GM18517 (cell line): ENCODE measurements around the gene P2RX5.
"Not testable (repeated sequence)": the region's sequence is repeated elsewhere in the genome, so short reads cannot be mapped to it uniquely, and the experiment has no call there.

Experiments
- ATAC-seq: cut with Tn5 transposase; IDR thresholded peaks from one replicate; pipeline ENCODE4 v1.9.1; 2021; ENCODE audit warnings: mild to moderate bottlenecking, moderate library complexity; ENCODE audit not compliant: unreplicated experiment

The P2RX5 gene, protein sequence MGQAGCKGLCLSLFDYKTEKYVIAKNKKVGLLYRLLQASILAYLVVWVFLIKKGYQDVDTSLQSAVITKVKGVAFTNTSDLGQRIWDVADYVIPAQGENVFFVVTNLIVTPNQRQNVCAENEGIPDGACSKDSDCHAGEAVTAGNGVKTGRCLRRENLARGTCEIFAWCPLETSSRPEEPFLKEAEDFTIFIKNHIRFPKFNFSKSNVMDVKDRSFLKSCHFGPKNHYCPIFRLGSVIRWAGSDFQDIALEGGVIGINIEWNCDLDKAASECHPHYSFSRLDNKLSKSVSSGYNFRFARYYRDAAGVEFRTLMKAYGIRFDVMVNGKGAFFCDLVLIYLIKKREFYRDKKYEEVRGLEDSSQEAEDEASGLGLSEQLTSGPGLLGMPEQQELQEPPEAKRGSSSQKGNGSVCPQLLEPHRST

DNA sequence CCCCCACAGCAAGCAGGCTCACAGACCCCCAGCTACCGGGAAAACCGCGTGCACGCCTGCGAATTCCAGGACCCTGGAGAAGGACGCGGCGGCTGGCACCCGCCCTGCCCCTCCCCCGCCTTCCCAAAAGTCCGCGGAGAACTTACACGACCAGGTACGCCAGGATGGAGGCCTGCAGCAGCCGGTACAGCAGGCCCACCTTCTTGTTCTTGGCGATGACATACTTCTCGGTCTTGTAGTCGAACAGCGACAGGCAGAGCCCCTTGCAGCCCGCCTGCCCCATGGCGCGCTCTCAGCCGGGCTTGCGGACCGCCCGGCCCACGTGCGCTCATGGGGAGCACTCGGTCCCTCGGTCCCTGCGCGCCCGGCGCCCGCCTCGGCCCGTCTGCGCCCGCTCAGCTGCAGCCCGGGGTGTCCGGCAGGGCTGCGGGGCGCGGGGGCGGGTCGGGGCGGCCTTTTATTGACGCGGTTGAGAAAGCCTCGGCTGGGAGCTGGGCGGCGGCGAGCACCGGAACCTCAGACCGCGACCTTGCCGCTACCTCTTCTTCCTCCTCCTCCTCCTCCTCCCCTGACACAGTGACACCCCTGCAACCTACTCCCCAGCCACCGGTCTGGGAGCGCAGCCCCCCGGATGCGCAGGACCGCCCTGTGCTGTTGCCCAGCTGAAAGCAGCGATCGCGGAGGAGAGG, at the start of gene P2RX5:
Gene P2RX5, minus strand, starts transcription at position 433 of the 689 bp plus-strand sequence. Its CDS starts 150 bp downstream, at position 283.
- ATAC-seq: no peak

- ATAC-seq: no peak
Measured at GRCh38 chr17:3745071-3745470, 49.1 kb upstream of the P2RX5 start.

DNA sequence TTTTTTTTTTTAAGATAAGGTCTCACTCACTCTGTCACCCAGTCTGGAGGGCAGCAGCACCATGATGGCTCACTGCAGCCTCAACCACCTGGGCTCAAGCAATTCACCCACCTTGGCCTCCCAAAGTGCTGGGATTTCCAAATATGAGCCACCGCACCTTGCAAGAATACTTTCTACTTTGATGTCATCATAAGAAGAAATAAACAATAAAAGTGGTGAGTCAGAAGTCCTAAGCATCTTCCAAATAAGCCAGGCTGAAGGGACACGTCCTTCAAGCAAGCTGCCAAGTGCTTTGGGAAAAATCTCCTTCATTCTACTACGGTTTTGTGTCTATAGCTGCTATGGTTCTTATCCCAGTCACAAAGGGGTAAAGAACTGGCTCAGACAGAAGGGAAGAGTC, 48.1 kb upstream of the P2RX5 start:
- ATAC-seq: no peak

GRCh38 chr17:3740611-3741073, 44.7 kb upstream of the P2RX5 start:
- ATAC-seq: no peak

DNA sequence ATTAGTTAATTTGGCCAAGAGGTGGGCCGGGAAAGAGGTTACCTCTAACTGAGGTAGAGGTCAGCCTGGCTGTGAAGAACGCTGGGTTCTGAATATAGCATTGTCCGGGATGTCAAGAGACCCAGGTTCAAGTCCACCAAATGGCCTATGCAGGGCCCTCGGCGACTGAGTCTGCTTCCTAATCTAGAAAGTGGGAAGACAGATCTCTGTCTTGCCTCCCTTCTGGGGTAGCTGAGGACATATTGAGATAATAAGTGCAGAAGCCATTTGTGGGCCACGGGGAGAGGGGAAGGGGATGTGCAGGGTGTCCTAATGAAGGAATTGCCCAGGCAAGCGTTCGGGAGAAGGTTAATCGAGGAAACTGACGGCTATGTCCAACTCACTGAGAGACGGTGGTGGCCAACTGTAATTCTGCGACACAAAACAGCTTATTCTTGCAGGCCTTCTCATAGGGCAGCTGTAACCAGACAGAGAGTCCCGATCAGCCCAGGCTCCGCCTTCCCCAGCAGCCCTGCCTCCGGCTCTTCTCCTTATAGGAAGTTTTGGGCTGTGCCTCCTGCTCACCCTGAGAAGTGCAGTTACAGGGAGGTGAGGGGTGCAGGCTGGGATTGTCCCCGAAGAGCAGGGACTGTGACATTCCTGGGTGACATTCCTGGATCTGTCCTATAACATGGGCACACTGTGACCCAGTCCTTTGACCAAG, 43.6 kb upstream of the P2RX5 start:
- ATAC-seq: no peak

- no peak for ATAC-seq
Measured at GRCh38 chr17:3738562-3739295, 42.8 kb upstream of the P2RX5 start.

- ATAC-seq: no peak
Measured at GRCh38 chr17:3735515-3735914, 39.6 kb upstream of the P2RX5 start.

DNA sequence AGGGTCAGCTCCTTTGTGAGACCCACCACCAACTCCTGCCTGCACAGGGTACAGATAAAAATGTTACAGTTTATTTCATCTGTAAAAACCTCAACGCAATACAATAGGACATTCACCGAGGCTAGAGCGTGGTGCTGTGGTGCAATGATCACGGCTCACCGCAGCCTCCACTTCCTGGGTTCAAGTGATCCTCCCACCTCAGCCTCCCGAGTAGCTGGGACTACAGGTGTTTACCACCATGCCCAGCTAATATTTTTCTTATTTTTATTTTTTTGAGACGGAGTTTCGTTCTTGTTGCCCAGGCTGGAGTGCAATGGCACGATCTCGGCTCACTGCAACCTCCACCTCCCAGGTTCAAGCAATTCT, 38.9 kb upstream of the P2RX5 start:
- not testable (repeated sequence) for ATAC-seq

DNA sequence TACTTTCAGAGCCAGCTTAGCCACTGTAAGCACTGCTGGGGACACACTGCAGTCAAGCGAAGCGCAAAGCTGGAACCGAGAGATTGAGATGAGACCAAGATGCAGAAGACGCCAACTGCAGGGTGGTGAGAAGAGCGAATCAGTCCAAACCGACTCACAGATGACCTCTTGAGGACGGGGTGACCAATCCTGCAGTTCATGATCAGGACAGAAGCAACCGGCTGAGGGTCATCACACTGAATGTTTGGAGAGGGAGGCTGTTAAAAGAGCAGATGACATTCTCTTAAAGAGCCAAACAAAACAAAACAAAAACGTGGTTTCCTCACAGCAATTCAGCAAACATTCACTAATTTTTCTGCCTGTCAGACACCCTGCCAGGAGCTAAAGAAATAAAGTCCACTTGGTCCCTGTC, 36.3 kb upstream of the P2RX5 start:
- peak; percentile 80 for ATAC-seq

GRCh38 chr17:3730881-3731429, 35.0 kb upstream of the P2RX5 start:
- ATAC-seq: no peak

- ATAC-seq: no peak
Measured at GRCh38 chr17:3729881-3730280, 33.9 kb upstream of the P2RX5 start.

DNA sequence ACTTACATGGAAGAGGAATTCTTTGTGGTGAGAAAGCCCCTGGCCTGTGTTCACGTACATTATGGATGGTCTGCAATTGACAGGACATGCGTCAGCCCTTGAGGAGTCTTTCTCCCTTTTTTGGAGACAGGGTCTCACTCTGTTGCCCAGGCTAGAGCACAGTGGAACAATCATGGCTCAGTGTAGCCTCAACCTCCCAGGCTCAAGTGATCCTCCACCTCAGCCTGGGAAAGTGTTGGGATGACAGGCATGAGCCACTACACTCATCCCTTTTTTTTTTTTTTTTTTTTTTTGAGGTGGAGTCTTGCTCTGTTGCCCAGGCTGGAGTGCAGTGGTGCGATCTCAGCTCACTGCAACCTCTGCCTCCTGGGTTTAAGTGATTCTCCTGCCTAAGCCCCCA, 32.1 kb upstream of the P2RX5 start:
- not testable (repeated sequence) for ATAC-seq

DNA sequence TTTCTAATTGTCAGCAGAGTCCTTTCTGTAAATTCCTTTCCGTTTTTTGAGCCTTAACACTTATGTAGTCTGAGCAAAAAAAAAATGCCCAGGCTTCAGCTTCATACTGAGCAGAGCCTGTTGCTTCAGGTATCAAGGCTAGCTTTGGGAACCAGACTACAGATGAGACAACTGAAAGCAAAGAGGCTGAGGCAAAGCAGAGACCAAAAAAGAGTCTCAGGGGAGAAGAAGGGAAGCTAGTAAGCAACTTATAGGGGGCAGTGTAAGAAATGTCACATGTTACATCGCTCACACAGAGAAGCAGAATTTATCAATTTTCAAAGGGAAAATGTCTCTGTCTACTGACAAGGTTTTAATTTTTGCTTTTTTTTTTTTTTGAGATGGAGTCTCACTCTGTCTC, 31.1 kb upstream of the P2RX5 start:
- ATAC-seq: no peak

GRCh38 chr17:3724378-3725077, 28.6 kb upstream of the P2RX5 start:
- ATAC-seq: no peak

GRCh38 chr17:3723556-3724377, 27.8 kb upstream of the P2RX5 start, which contains the start of gene HASPIN:
HASPIN (plus strand) TSS chr17:3723903; CDS start chr17:3723936, 33 bp downstream.
- ATAC-seq: peak; percentile 67

DNA sequence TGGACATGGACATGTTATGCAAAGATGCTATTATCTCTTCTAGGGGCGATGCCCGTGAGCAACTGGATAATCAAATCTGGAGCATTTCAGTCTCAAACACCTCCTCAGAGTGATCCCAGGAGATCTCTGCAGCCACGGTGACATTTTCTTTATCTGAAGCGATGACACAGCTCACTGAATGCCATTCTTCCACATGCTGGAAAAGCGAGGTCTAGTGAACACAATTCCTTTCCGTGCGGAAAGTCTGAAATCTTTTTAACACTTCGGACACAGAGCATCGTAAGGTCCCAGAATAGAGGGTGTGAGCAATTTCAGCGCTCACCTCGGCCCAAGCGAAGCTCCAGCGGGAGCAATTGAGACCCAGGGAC, 27.2 kb upstream of the P2RX5 start:
- ATAC-seq: no peak

DNA sequence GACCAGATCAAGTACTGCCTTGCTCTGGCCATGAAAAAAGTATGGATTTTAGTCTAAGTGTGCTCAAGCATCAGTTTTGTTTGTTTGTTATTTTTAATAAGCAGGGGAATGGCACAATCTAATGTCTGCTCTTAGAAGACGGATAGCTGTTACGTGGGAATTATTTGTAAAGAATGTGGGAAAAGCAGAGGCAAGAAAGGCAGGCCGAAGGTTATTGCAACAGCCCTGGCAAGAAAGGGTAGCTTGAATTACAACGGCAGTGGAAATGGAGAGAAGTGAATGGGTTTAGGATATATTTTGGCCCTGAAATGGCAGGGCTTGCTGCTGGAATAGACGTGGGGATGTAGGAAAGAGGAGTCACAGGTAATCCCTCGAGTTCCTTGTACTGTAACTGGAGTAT, 26.8 kb upstream of the P2RX5 start:
- no peak for ATAC-seq

- no peak for ATAC-seq
Measured at GRCh38 chr17:3719265-3719664, 23.3 kb upstream of the P2RX5 start.

DNA sequence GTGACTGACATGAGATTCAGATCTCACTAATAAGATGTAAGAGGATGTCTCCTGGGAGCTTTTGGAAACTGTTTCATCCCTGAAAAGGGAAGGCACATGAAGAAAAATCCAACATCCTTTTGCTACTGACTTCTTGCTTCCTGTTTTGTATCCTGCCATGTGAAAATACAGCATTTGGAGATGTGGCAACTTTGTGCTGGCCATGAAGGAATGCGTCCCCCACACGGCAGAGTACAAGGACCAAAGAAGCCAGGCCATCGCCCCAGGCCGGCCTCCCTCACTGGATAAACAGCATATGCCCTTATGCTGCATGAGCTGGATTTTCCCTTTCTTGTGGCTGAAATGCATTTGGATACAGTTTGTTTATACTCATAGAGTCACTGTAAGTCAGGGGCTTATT, 22.2 kb upstream of the P2RX5 start:
- ATAC-seq: no peak
